SK-N-SH (cell line): ENCODE data around the gene HLA-DPA1. TPM values are rescaled to one million over a fixed set of nuclear protein-coding genes. Genes with fewer than 3 reads are reported as not detected.

Experiments used
- CTCF ChIA-PET: fragments of 300-600, 350-600 bp; formaldehyde crosslinking; extraction: SDS; loops from one replicate; lab custom pipeline; 2021; lab: Yijun Ruan, JAX
- POLR2A ChIA-PET: fragments of 350-600 bp; sonication (Branson Sonifier 250); formaldehyde crosslinking; extraction: SDS; loops from one replicate; lab custom pipeline; 2020; ENCODE audit warnings: antibody characterized with exemption, inconsistent platforms; lab: Yijun Ruan, JAX
- DNase-seq: peaks from one replicate; pipeline ENCODE4 v3.0.0; 2012
- H2AFZ ChIP-seq: fragments of 200-600 bp; sonication (generic); 2 replicates; pipeline ENCODE4 v1.8.1; 2016; ENCODE audit warnings: antibody characterized with exemption, mild to moderate bottlenecking, low read depth
- H3F3A ChIP-seq: fragments of 200-600 bp; sonication (generic); replicated peaks from 2 replicates; pipeline ENCODE3; 2016; ENCODE audit warnings: antibody characterized with exemption, mild to moderate bottlenecking; ENCODE audit not compliant: insufficient read depth
- H3K27ac ChIP-seq, 2 experiments: fragments of 200-500 bp in 1 of 2; fragments of 200-600 bp in 1 of 2; sonication (Bioruptor generic) in 1 of 2; sonication (generic), shearing (Covaris generic) in 1 of 2; 2 replicates each; pipeline versions ENCODE4 v1.5.1 to v1.6.1; 2014 to 2016; ENCODE audit warnings: low read depth in 2 of 2, inconsistent platforms in 1 of 2, low read length in 1 of 2, mild to moderate bottlenecking in 1 of 2, mixed read lengths in 1 of 2
- H3K27me3 ChIP-seq: fragments of 200-600 bp; sonication (generic), shearing (Covaris generic); 2 replicates; pipeline ENCODE4 v1.6.1; 2016; ENCODE audit warnings: mixed run types; ENCODE audit not compliant: insufficient read depth
- H3K36me3 ChIP-seq, 2 experiments: fragments of 200-500 bp in 1 of 2; fragments of 200-600 bp in 1 of 2; sonication (Bioruptor generic) in 1 of 2; sonication (generic) in 1 of 2; replicated peaks in 1 of 2; 2 replicates each; pipeline versions ENCODE3 to v1.5.1; 2014 to 2016; ENCODE audit warnings: low read length in 1 of 2, mild to moderate bottlenecking in 1 of 2; ENCODE audit not compliant: insufficient read depth in 2 of 2, control insufficient read depth in 1 of 2
- H3K4me1 ChIP-seq, 2 experiments: fragments of 200-500 bp in 1 of 2; fragments of 200-600 bp in 1 of 2; sonication (Bioruptor generic) in 1 of 2; sonication (generic), shearing (Covaris generic) in 1 of 2; 2 replicates each; pipeline versions ENCODE4 v1.5.1 to v1.6.1; 2014 to 2016; ENCODE audit warnings: low read depth in 1 of 2, low read length in 1 of 2, mixed run types in 1 of 2; ENCODE audit not compliant: insufficient read depth in 2 of 2, control insufficient read depth in 1 of 2
- H3K4me2 ChIP-seq: fragments of 200-600 bp; sonication (generic), shearing (Covaris generic); 2 replicates; pipeline ENCODE4 v1.6.1; 2017; ENCODE audit warnings: mixed run types
- H3K4me3 ChIP-seq, 2 experiments: fragments of 200-500 bp in 1 of 2; fragments of 200-600 bp in 1 of 2; sonication (Bioruptor generic) in 1 of 2; sonication (generic), shearing (Covaris generic) in 1 of 2; 2 replicates each; pipeline versions ENCODE4 v1.5.1 to v1.8.1; 2014 to 2016; ENCODE audit warnings: low read depth in 2 of 2, inconsistent platforms in 1 of 2, low read length in 1 of 2, mild to moderate bottlenecking in 1 of 2, mixed read lengths in 1 of 2, moderate library complexity in 1 of 2
- H3K79me2 ChIP-seq: fragments of 200-600 bp; sonication (generic); 2 replicates; pipeline ENCODE4 v1.8.1; 2017; ENCODE audit warnings: mild to moderate bottlenecking; ENCODE audit not compliant: insufficient read depth
- H3K9ac ChIP-seq: fragments of 200-600 bp; sonication (generic); 2 replicates; pipeline ENCODE4 v1.6.1; 2017; ENCODE audit warnings: mixed run types
- H3K9me2 ChIP-seq: fragments of 200-600 bp; sonication (generic); 2 replicates; pipeline ENCODE4 v1.6.1; 2017; ENCODE audit warnings: mixed run types
- H3K9me3 ChIP-seq: fragments of 200-600 bp; sonication (generic); 2 replicates; pipeline ENCODE4 v1.6.1; 2017; ENCODE audit warnings: mixed run types, mild to moderate bottlenecking, moderate library complexity
- H4K20me1 ChIP-seq: fragments of 200-600 bp; sonication (generic); 2 replicates; pipeline ENCODE4 v1.6.1; 2017; ENCODE audit warnings: mild to moderate bottlenecking, mixed run types; ENCODE audit not compliant: insufficient read depth
- CHD2 ChIP-seq: fragments of 150-350 bp; IDR thresholded peaks from 2 replicates; pipeline ENCODE4 v1.6.1; 2018; ENCODE audit warnings: low read length; ENCODE audit not compliant: partially characterized antibody
- FOSL2 ChIP-seq: IDR thresholded peaks from 2 replicates; pipeline ENCODE4 v1.4.0; 2012; ENCODE audit warnings: low read depth, mild to moderate bottlenecking, moderate library complexity, borderline replicate concordance
- FOXM1 ChIP-seq: IDR thresholded peaks from 2 replicates; pipeline ENCODE4 v1.4.0; 2012; ENCODE audit warnings: low read depth, mild to moderate bottlenecking
- GABPA ChIP-seq: IDR thresholded peaks from 2 replicates; pipeline ENCODE4 v1.4.0; 2012; ENCODE audit warnings: low read depth, mild to moderate bottlenecking
- MAX ChIP-seq: IDR thresholded peaks from 2 replicates; pipeline ENCODE4 v1.4.0; 2012; ENCODE audit warnings: low read depth
- MXI1 ChIP-seq: IDR thresholded peaks from 2 replicates; pipeline ENCODE4 v1.6.1; 2012; ENCODE audit warnings: mild to moderate bottlenecking, low read depth, low read length, improper control_type of control experiment
- RXRA ChIP-seq: IDR thresholded peaks from 2 replicates; pipeline ENCODE4 v1.4.0; 2012; ENCODE audit warnings: low read depth, mild to moderate bottlenecking, borderline replicate concordance
- SMC3 ChIP-seq: IDR thresholded peaks from 2 replicates; pipeline ENCODE4 v1.6.1; 2012; ENCODE audit warnings: low read depth, low read length, improper control_type of control experiment
- TAF1 ChIP-seq: IDR thresholded peaks from 2 replicates; pipeline ENCODE4 v1.6.1; 2012; ENCODE audit warnings: low read depth, mild to moderate bottlenecking, low read length, moderate library complexity, borderline replicate concordance
- TCF12 ChIP-seq: IDR thresholded peaks from 2 replicates; pipeline ENCODE4 v1.4.0; 2012
- TEAD4 ChIP-seq: IDR thresholded peaks from 2 replicates; pipeline ENCODE4 v1.4.0; 2012; ENCODE audit warnings: mild to moderate bottlenecking, borderline replicate concordance; ENCODE audit not compliant: insufficient read depth
- WGBS: methylation state at CpG from one replicate; pipeline ENCODE4 v1.1.6; 2017; ENCODE audit warnings: low lambda C conversion rate; 5-methylcytosine and 5-hydroxymethylcytosine counted together
- polyA plus RNA-seq, 3 experiments: library from polyadenylated mRNA; depleted of rRNA; stranded (reverse); fragments of >200 nt; gene quantifications; 2 replicates each; pipeline ENCODE4 v1.2.3, GENCODE V29; 2012
- TF ChIP-seq, protein P1 (sequence below): IDR thresholded peaks from 2 replicates; pipeline ENCODE4 v1.6.1; 2012; ENCODE audit warnings: mild to moderate bottlenecking, low read depth, low read length, moderate library complexity
- TF ChIP-seq, protein P2 (sequence below): IDR thresholded peaks from 2 replicates; pipeline ENCODE4; 2012

HLA-DPA1 gene
- polyA plus RNA-seq, 1 of the 3 experiments (the other 2 are of a cell fraction), result 1.9 TPM

DNA sequence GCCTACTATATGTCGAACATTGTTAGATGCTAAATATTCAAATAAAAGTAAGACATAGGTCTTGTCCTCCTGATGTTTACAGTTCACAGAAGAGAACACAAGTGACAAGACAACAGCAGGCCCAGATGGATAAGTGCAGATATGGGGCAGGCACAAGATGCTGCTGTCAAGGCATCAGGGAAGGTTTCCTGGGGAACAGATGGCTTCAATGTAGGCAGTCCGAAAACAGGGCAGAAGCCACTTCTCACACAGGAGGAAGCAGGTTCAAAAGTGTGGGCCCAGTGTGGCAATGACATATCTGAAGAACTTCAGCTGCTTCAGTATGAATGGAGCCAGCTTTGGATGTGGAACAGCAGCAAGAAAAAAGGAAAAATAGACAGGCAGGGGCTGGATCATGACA, 34.9 kb upstream of the HLA-DPA1 start:
- H2AFZ ChIP-seq, result no peak overlapping the region
- no peaks in the 10 kb centered on the region for H3F3A ChIP-seq
- H3K4me1 ChIP-seq, result no peaks in the 10 kb centered on the region; a peak in 1 of 4 replicates
- no peaks in the 10 kb centered on the region for H3K79me2 ChIP-seq
- 0% methylated on average over 2 of the region's 2 CpGs for WGBS
- no peaks in the 10 kb centered on the region for H3K9me3 ChIP-seq
- H3K9ac ChIP-seq, result no peak overlapping the region
- TF ChIP-seq CHD2, result no peak
- no peak for TF ChIP-seq MXI1
- no peak for TF ChIP-seq GABPA
- TF ChIP-seq MAX, result no peak
- TF ChIP-seq TEAD4, result no peak
- no peak for TF ChIP-seq FOXM1
- no peak for TF ChIP-seq RXRA
- no peak for TF ChIP-seq FOSL2
- TF ChIP-seq TCF12, result no peak
- no peak for TF ChIP-seq SMC3
- TF ChIP-seq, protein P1, sequence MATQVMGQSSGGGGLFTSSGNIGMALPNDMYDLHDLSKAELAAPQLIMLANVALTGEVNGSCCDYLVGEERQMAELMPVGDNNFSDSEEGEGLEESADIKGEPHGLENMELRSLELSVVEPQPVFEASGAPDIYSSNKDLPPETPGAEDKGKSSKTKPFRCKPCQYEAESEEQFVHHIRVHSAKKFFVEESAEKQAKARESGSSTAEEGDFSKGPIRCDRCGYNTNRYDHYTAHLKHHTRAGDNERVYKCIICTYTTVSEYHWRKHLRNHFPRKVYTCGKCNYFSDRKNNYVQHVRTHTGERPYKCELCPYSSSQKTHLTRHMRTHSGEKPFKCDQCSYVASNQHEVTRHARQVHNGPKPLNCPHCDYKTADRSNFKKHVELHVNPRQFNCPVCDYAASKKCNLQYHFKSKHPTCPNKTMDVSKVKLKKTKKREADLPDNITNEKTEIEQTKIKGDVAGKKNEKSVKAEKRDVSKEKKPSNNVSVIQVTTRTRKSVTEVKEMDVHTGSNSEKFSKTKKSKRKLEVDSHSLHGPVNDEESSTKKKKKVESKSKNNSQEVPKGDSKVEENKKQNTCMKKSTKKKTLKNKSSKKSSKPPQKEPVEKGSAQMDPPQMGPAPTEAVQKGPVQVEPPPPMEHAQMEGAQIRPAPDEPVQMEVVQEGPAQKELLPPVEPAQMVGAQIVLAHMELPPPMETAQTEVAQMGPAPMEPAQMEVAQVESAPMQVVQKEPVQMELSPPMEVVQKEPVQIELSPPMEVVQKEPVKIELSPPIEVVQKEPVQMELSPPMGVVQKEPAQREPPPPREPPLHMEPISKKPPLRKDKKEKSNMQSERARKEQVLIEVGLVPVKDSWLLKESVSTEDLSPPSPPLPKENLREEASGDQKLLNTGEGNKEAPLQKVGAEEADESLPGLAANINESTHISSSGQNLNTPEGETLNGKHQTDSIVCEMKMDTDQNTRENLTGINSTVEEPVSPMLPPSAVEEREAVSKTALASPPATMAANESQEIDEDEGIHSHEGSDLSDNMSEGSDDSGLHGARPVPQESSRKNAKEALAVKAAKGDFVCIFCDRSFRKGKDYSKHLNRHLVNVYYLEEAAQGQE, result no peak
- TF ChIP-seq TAF1, result no peak
- TF ChIP-seq, protein P2, sequence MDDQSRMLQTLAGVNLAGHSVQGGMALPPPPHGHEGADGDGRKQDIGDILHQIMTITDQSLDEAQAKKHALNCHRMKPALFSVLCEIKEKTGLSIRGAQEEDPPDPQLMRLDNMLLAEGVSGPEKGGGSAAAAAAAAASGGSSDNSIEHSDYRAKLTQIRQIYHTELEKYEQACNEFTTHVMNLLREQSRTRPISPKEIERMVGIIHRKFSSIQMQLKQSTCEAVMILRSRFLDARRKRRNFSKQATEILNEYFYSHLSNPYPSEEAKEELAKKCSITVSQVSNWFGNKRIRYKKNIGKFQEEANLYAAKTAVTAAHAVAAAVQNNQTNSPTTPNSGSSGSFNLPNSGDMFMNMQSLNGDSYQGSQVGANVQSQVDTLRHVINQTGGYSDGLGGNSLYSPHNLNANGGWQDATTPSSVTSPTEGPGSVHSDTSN, result no peak
- TF ChIP-seq, all 33 proteins: peak for 0
- Histone ChIP-seq H3K9me2 (no peaks in the 10 kb centered on the region), H3K27ac (no peak overlapping the region), H3K27me3 (peaks cover 24% of the 10 kb centered on the region; the same call in 1 of the 2 replicates), H3K36me3 (no peaks in the 10 kb centered on the region), H3K4me3 (no peak overlapping the region), H4K20me1 (no peaks in the 10 kb centered on the region), H3K4me2 (no peak overlapping the region)
- POLR2A ChIA-PET, result no interaction called here
- CTCF ChIA-PET, result interaction anchor here (1.4 to 1.7 kb wide), 4 partner anchors 13 to 94 kb away, joined by 3 to 4 read pairs (median 4); no protein-coding TSS in a partner anchor
- no peak for DNase-seq

GRCh38 chr6:33107641-33108040, 34.2 kb upstream of the HLA-DPA1 start:
- Histone ChIP-seq H3K4me3 (no peak overlapping the region), H3K27me3 (peaks cover 24% of the 10 kb centered on the region; the same call in 1 of the 2 replicates), H3K9me2 (no peaks in the 10 kb centered on the region), H2AFZ (no peak overlapping the region), H3K4me2 (no peak overlapping the region), H4K20me1 (no peaks in the 10 kb centered on the region), H3K79me2 (no peaks in the 10 kb centered on the region), H3K27ac (no peak overlapping the region), H3K9ac (no peak overlapping the region), H3K36me3 (no peaks in the 10 kb centered on the region), H3F3A (no peaks in the 10 kb centered on the region), H3K9me3 (no peaks in the 10 kb centered on the region), H3K4me1 (no peaks in the 10 kb centered on the region; a peak in 1 of 4 replicates)
- ChIA-PET CTCF (interaction anchor here (1.0 kb wide), 1 partner anchor 9 kb away, joined by 3 read pairs; no protein-coding TSS in a partner anchor), POLR2A (no interaction called here)
- TF ChIP-seq CHD2, result no peak
- DNase-seq, result no peak
- WGBS, result 37% methylated on average over 2 of the region's 2 CpGs
